Activated CD8-positive, alpha-beta memory T cell treated with anti-CD3 and anti-CD28 coated beads, Interleukin-2, amount 50 U/mL, for 1 hour (primary cell): ENCODE measurements around the gene ST6GAL1.
"Not testable (repeated sequence)": the region's sequence is repeated elsewhere in the genome, so short reads cannot be mapped to it uniquely, and the experiment has no call there.

Source experiments
- DNase-seq: peaks from one replicate; pipeline ENCODE4 v3.0.0-alpha.2; 2020; ENCODE audit errors: extremely low read depth

The ST6GAL1 gene

DNA sequence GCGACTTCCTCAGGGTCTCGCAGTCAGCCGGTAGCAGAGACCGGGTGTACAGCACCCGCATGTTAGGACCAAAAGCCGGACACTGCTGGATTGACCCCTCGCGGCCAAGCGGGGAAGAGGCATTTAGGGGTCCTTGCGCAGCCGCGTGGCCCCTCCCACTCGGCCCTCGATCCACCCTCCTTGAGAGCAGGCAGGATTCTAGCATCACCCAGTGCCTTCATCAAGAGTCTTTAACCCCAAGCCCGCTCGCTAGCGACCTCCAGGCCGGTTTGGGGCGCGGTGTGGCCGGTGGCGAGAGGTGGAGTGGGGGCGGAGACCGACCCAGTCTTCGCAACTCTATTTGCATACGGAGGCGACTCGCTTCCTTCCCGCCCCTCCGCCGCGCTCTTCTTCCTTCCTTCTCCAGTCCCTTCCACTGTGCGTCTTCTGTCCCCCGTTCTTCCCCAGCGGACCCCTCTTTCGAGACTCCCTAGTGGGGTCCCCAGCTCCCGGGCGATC, at the start of gene ST6GAL1:
ST6GAL1 (plus strand) TSS at position 384 of the 498 bp plus-strand sequence. CDS start 112,178 bp downstream, outside the sequence.
- DNase-seq, result peak; percentile 32

GRCh38 chr3:186882150-186882524, 48.2 kb upstream of the ST6GAL1 start:
- no peak for DNase-seq

GRCh38 chr3:186882881-186883685, 47.2 kb upstream of the ST6GAL1 start:
- no peak for DNase-seq

- no peak for DNase-seq
These were observed 46.7 kb upstream of the ST6GAL1 start for GRCh38 chr3:186883686-186884058.

- not testable (repeated sequence) for DNase-seq
These were observed 45.5 kb upstream of the ST6GAL1 start for GRCh38 chr3:186884868-186885267.

DNA sequence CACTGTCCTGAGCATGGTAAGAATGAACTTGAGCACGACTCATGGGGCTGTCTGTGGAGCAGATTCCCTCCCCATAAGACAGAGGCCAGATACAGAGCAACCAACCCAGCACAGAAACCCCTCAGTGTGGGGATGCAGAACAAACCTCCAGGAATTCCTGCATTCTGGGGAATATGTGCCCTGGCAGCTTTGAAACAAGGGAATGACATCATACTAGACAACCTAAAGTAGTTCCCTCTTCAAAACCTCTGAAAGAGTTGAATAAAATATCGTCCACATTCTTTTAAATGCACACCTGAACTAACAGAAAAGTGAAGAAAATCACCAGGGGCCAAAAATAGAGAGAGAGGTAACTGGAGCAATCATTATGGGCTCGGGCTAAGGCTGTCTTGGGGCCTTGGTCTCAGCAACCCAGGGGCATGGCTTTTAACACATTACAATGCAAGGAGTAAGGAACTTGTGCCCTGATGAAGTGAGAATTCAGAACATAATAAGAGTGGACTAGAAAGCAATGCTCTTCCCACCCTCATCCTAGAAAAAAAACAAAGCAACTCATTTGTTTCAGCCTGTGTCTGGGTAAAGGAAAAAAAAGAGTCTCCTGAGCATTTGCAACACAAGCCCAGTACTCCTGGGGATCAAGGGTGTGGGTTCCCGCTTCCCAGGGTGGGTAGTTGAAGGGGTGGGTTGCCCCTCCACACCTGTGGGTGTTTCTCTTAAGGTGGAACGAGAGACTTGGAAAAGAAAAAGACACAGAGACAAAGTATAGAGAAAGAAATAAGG, 43.9 kb upstream of the ST6GAL1 start:
- DNase-seq, result no peak

DNA sequence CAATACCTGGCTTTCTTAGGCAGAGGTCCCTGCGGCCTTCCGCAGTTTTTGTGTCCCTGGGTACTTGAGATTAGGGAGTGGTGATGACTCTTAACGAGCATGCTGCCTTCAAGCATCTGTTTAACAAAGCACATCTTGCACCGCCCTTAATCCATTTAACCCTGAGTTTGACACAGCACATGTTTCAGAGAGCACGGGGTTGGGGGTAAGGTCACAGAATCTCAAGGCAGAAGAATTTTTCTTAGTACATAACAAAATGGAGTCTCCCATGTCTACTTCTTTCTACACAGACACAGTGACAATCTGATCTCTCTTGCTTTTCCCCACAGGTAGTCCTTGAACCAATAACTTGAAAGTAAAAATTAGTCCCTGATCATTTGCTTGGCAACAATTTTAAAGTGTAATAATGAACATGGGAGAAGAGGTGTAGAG, 42.8 kb upstream of the ST6GAL1 start:
- not testable (repeated sequence) for DNase-seq

DNA sequence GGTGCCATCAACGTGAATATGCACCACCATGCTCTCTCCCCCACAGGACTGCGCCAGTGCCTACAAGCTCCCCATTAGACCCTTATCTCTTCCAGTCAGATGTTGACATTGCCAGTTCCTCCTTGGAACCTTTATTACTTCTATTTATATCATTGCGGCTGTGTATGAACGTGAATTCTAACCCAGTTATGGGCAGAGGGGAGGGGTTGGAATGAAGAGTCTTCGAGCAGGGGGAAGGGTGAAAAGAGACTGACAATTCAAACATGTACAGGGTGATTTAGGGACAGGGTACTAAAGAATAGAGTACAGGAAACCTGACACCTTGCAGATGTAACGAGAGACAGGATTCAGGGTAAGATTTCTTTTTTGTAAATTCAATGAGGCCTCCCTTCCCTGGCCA, 41.8 kb upstream of the ST6GAL1 start:
- DNase-seq, result no peak

DNA sequence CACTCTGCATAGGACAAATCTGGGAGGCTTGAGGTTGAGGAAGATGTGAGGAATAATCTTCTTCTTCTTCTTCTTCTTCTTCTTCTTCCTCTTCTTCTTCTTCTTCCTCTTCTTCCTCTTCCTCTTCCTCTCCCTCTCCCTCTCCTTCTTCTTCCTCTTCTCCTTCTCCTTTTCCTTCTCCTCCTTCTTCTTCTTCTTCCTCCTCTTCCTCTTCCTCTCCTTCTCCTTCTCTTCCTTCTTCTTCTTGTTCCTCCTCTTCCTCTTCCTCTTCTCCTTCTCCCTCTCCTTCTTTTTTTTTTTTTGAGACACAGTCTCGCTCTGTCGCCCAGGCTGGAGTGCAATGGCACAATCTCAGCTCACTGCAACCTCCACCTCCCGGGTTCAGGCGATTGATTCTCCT, 40.6 kb upstream of the ST6GAL1 start:
- not testable (repeated sequence) for DNase-seq

DNA sequence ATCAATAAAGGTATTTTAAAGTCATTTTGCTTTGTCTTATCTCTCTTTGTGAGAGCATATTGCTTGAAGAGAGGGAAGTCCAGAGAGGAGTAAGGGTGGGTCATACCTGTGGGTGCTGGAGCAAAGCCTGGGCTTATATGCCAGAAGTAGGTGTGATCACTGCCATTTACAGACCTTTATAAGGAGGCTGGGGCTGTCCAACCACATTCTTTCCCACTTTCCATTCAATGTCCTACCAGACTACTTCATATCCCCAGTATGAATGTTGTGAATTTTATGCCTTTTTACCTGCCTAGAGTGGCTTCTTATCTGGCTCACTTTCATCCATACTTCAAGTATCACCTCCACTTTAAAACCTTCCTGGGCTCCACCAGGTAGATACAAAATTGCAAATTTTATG, 39.4 kb upstream of the ST6GAL1 start:
- DNase-seq, result no peak

DNA sequence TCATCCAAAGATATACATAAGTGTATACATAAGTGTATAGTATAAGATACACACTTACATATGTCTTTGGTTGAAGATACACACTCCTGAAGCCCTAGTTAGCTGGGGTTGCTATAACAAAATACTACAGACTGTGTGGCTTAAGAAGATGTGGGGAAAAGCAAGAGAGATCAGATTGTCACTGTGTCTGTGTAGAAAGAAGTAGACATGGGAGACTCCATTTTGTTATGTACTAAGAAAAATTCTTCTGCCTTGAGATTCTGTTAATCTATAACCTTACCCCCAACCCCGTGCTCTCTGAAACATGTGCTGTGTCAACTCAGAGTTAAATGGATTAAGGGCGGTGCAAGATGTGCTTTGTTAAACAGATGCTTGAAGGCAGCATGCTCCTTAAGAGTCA, 37.3 kb upstream of the ST6GAL1 start:
- DNase-seq, result not testable (repeated sequence)

GRCh38 chr3:186895406-186895805, 34.9 kb upstream of the ST6GAL1 start:
- DNase-seq, result no peak

GRCh38 chr3:186896006-186896405, 34.3 kb upstream of the ST6GAL1 start:
- DNase-seq, result no peak

DNA sequence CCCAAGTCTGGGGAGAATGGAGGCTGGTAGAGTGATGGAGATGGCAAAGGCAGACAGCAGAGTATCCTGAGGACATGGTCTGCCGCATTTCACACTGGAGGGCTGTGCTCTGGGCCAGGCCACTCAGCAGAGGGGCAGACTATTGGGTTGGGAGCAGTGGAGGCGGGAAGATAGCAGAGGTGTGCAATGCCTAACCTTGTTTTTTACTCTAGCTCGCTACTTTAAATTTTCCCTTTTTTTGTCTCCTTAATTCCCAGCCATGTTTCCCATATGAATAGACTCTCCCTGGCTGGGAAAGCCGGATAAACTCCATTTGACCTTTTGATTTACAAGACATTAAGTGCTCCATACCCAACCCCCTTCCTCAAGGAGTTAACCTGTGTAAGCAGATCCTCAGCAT, 33.5 kb upstream of the ST6GAL1 start:
- no peak for DNase-seq

- DNase-seq, result no peak
These were observed 29.1 kb upstream of the ST6GAL1 start for GRCh38 chr3:186901135-186901734.

GRCh38 chr3:186902154-186902553, 28.2 kb upstream of the ST6GAL1 start:
- DNase-seq, result no peak

GRCh38 chr3:186902713-186903112, 27.6 kb upstream of the ST6GAL1 start:
- no peak for DNase-seq

DNA sequence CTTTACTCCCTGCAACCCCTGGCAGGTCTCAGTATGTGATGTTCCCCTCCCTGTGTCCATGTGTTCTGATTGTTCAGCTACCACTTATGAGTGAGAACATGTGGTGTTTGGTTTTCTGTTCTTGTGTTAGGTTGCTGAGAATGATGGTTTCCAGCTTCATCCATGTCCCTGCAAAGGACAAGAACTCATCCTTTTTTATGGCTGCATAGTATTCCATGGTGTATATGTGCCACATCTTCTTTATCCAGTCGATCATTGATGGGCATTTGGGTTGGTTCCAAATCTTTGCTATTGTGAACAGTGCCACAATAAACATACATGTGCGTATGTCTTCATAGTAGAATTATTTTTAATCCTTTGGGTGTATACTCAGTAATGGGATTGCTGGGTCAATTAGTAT, 26.6 kb upstream of the ST6GAL1 start:
- DNase-seq, result not testable (repeated sequence)

DNA sequence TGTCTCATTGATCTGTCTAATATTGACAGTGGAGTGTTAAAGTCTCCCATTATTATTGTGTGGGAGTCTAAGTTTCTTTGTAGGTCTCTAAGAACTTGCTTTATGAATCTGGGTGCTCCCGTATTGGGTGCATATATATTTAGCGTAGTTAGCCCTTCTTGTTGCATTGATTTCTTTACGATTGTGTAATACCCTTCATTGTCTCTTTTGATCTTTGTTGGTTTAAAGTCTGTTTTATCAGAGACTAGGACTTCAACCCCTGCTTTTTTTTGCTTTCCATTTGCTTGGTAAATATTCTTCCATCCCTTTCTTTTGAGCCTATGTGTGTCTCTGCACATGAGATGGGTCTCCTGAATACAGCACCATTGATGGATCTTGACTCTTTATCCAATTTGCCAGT, 23.3 kb upstream of the ST6GAL1 start:
- not testable (repeated sequence) for DNase-seq

DNA sequence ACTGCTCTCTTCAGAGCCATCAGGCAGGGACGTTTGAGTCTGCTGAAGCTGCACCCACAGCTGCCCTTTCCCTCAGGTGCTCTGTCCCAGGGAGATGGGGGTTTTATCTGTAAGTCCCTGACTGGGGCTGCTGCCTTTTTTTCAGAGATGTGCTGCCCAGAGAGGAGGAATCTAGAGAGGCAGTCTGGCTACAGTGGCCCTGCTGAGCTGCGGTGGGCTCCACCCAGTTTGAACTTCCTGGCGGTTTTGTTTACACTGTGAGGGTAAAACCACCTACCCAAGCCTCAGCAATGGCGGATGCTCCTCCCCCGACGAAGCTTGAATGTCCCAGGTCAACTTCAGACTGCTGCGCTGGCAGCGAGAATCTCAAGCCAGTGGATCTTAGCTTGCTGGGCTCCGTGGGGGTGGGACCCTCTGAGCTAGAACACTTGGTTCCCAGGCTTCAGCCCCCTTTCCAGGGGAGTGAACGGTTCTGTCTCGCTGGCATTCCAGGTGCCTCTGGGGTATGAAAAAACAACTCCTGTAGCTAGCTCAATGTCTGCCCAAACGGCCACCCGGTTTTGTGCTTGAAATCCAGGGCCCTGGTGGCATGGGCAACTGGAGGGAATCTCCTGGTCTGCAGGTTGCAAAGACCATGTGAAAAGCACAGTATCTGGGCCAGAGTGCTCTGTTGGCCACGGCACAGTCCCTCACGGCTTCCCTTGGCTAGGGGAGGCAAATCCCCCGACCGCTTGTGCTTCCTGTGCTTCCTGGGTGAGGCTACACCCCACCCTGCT, 21.1 kb upstream of the ST6GAL1 start:
- peak; percentile 38 for DNase-seq
